ENCODE measurements around the gene SFMBT2.

DNA sequence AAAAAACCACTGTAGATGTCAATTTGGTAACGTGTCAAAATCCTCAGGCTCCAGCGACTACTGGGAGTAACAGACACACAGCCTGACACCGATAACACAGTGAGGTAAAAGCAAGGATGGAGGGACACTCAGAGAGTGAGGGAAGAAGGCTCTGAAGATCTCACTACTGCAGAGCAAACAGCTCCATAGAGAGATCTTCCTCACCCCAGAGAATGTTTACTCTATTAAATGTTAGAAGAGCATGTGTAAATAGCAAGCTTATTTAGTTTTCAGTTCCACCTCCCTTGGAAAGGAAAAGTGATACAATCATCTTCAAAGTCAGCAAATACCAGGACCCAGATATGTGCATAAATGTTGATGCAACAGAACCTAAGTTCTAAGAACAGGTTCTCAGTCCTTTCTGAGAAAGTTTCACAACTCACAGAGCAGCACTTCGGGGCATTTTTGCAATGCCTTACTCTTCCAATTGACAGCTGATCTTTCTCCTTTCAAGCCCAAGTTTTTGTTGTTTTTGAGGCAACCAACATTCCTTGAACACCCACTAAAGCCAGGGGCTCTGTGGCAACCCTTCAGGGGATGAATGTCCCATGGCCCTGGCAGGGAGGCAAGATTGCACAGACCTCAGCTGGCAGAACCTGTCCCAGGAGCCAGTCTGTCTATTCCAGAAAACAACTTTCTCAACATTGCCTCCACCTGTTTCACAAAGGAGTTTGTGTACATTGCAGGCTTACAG lies 177.4 kb downstream of the SFMBT2 start:
- no peak for TF ChIP-seq POLR2A (IDR thresholded peaks at IDR 0.05)
- TF ChIP-seq, protein P1, sequence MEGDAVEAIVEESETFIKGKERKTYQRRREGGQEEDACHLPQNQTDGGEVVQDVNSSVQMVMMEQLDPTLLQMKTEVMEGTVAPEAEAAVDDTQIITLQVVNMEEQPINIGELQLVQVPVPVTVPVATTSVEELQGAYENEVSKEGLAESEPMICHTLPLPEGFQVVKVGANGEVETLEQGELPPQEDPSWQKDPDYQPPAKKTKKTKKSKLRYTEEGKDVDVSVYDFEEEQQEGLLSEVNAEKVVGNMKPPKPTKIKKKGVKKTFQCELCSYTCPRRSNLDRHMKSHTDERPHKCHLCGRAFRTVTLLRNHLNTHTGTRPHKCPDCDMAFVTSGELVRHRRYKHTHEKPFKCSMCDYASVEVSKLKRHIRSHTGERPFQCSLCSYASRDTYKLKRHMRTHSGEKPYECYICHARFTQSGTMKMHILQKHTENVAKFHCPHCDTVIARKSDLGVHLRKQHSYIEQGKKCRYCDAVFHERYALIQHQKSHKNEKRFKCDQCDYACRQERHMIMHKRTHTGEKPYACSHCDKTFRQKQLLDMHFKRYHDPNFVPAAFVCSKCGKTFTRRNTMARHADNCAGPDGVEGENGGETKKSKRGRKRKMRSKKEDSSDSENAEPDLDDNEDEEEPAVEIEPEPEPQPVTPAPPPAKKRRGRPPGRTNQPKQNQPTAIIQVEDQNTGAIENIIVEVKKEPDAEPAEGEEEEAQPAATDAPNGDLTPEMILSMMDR (IDR thresholded peaks at IDR 0.05): no peak

All from right lobe of liver (tissue), 4 donors.